ENCODE results near the gene AVPR2. TPM values are rescaled to one million over a fixed set of nuclear protein-coding genes. Genes with fewer than 3 reads are reported as not detected.

Gene AVPR2
- total and polyA plus RNA-seq, 10 of the 15 experiments (the other 5 are each of a cell fraction or from before 2014, with no cell fraction given): 0.12 to 0.37 TPM; not detected in 8

DNA sequence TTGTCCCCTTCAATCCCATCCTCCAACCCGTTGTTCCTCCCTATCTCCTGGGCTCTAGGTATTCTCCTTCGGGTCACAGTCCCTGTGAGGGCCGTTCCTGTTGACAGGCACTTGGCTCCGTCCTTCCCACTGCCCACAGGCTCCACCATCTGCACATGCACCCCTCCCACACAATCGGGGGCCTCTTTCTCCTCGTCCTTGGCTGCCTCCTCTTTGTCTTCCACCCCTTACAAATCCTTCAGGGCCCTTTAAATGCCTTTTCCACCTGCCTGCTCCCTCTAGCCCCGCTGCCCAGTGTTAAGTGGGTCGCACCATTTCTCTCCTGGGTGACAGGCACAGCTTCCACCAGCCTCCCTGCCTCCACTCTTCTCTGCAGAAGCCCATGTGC is 2.7 kb upstream of the AVPR2 start:
- Histone ChIP-seq H3K27ac (ENCODE audit: control insufficient read depth, insufficient read depth) (no peak overlapping the region), H4K20me1 (ENCODE audit: control insufficient read depth, insufficient read depth) (no peaks in the 10 kb centered on the region), H3K4me3 (no peak overlapping the region), H3K36me3 (ENCODE audit: control insufficient read depth in 2 of 2, insufficient read depth in 2 of 2, low read length in 1 of 2) (no peaks in the 10 kb centered on the region), H3K4me1 (ENCODE audit: control insufficient read depth, insufficient read depth, low read length) (peaks cover 9% of the 10 kb centered on the region), H3K79me2 (ENCODE audit: control insufficient read depth, insufficient read depth, low read length) (no peaks in the 10 kb centered on the region), H3K9ac (ENCODE audit: control insufficient read depth, insufficient read depth, low read length) (no peak overlapping the region), H2AFZ (ENCODE audit: control insufficient read depth, low read depth, low read length) (no peak overlapping the region), H3K4me2 (ENCODE audit: control insufficient read depth, insufficient read depth) (no peak overlapping the region), H3K9me3 (replicated peaks; ENCODE audit: control insufficient read depth, insufficient read depth, low read length) (no peaks in the 10 kb centered on the region; the same call in 2 of the 3 replicates), H3K27me3 (replicated peaks in 1 of 2; ENCODE audit: control insufficient read depth in 2 of 2, insufficient read depth in 2 of 2, low read length in 1 of 2) (no peaks in the 10 kb centered on the region)
- no peak for DNase-seq (ENCODE audit: low read depth, low spot score)
- ChIA-PET CTCF (no interaction called here), SMC1A (ENCODE audit: uncharacterized antibody, unreplicated experiment) (no interaction called here), RAD21 (ENCODE audit: unreplicated experiment) (no interaction called here), POLR2A (no interaction called here)
- no TSS peak for BruUV-seq (replicated peaks)
- 56% methylated on average over 8 of the region's 8 CpGs for WGBS (ENCODE audit: insufficient coverage, insufficient replicate concordance, low lambda C conversion rate, missing lambda C conversion rate)
- in situ Hi-C loops (cut with MboI): no loop called here
- FAIRE-seq: no peak
- no peak for TF ChIP-seq STAT1 (conservative IDR thresholded peaks at IDR 0.05)
- 0 out of 2 replicates have a peak, but pooled peaks have one; percentile 8 for TF ChIP-seq HDGF (IDR thresholded peaks at IDR 0.05)
- no peak for TF ChIP-seq NFIC (IDR thresholded peaks at IDR 0.05; ENCODE audit: low read depth, low read length)
- TF ChIP-seq SIX5 (IDR thresholded peaks at IDR 0.05; ENCODE audit: low read depth, low read length, severe bottlenecking): no peak
- no peak for TF ChIP-seq SMAD5 (IDR thresholded peaks at IDR 0.05; ENCODE audit: low read depth)
- TF ChIP-seq, protein P1, sequence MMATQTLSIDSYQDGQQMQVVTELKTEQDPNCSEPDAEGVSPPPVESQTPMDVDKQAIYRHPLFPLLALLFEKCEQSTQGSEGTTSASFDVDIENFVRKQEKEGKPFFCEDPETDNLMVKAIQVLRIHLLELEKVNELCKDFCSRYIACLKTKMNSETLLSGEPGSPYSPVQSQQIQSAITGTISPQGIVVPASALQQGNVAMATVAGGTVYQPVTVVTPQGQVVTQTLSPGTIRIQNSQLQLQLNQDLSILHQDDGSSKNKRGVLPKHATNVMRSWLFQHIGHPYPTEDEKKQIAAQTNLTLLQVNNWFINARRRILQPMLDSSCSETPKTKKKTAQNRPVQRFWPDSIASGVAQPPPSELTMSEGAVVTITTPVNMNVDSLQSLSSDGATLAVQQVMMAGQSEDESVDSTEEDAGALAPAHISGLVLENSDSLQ (IDR thresholded peaks at IDR 0.05): no peak
- intact Hi-C loops (cut with micrococcal nuclease; ENCODE audit: unreplicated experiment): no loop called here
- ATAC-seq: no peak

DNA sequence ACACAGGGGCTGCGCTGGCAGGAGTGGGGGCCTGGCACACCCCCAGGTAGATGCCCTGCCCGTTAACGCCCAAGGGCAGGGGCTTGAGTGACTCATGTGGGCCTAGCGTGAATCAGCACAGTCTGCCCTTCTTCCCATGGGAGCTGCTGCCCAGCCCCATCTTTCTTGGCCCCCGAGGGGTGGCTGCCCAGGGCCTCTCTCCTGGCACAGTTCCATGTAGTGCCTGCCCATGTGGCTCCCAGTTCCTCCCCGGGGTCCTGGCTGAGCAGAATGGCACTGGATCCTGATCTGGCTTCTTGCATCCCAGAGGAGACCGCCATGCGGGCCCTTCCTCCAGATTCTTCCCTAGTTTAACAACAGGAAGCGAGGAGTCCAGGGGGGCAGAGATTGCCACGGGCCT is 2.1 kb upstream of the AVPR2 start:
- RAD21 ChIA-PET (ENCODE audit: unreplicated experiment): no interaction called here
- CTCF ChIA-PET: no interaction called here
- H3K27ac ChIP-seq (ENCODE audit: control insufficient read depth, insufficient read depth): no peak overlapping the region
- no peaks in the 10 kb centered on the region for H3K27me3 ChIP-seq (replicated peaks in 1 of 2; ENCODE audit: control insufficient read depth in 2 of 2, insufficient read depth in 2 of 2, low read length in 1 of 2)
- no peaks in the 10 kb centered on the region for H4K20me1 ChIP-seq (ENCODE audit: control insufficient read depth, insufficient read depth)
- ATAC-seq (no peak), FAIRE-seq (no peak), DNase-seq (ENCODE audit: low read depth, low spot score) (no peak)
- no peaks in the 10 kb centered on the region for H3K79me2 ChIP-seq (ENCODE audit: control insufficient read depth, insufficient read depth, low read length)
- intact Hi-C loops (cut with micrococcal nuclease; ENCODE audit: unreplicated experiment) (no loop called here), in situ Hi-C loops (cut with MboI) (no loop called here)
- no peaks in the 10 kb centered on the region for H3K36me3 ChIP-seq (ENCODE audit: control insufficient read depth in 2 of 2, insufficient read depth in 2 of 2, low read length in 1 of 2)
- no peak overlapping the region for H2AFZ ChIP-seq (ENCODE audit: control insufficient read depth, low read depth, low read length)
- H3K9ac ChIP-seq (ENCODE audit: control insufficient read depth, insufficient read depth, low read length): no peak overlapping the region
- no TSS peak for BruUV-seq (replicated peaks)
- 48% methylated on average over 10 of the region's 10 CpGs for WGBS (ENCODE audit: insufficient coverage, insufficient replicate concordance, low lambda C conversion rate, missing lambda C conversion rate)
- no peak overlapping the region for H3K4me2 ChIP-seq (ENCODE audit: control insufficient read depth, insufficient read depth)
- no peaks in the 10 kb centered on the region; the same call in 2 of the 3 replicates for H3K9me3 ChIP-seq (replicated peaks; ENCODE audit: control insufficient read depth, insufficient read depth, low read length)
- POLR2A ChIA-PET: no interaction called here
- H3K4me1 ChIP-seq (ENCODE audit: control insufficient read depth, insufficient read depth, low read length): peaks cover 9% of the 10 kb centered on the region
- SMC1A ChIA-PET (ENCODE audit: uncharacterized antibody, unreplicated experiment): no interaction called here
- H3K4me3 ChIP-seq: no peak overlapping the region
- TF ChIP-seq CEBPZ (IDR thresholded peaks at IDR 0.05; ENCODE audit: low read depth, low read length): no peak
- TF ChIP-seq NFXL1 (IDR thresholded peaks at IDR 0.05; ENCODE audit: borderline replicate concordance): no peak
- no peak for TF ChIP-seq IKZF2 (IDR thresholded peaks at IDR 0.05)
- TF ChIP-seq NFYA (IDR thresholded peaks at IDR 0.05; ENCODE audit: borderline replicate concordance, low read depth, low read length): no peak
